Measurements from ENCODE around the gene NLGN1. TPM values are rescaled to one million over a fixed set of nuclear protein-coding genes. Genes with fewer than 3 reads are reported as not detected.

NLGN1 gene
- total and polyA plus RNA-seq, 9 of the 15 experiments (the other 6 are each of a cell fraction or from before 2014, with no cell fraction given), result under 0.01 to 0.01 TPM; not detected in 7

GRCh38 chr3:173552526-173552925 is 155.0 kb downstream of the NLGN1 start:
- WGBS (ENCODE audit: insufficient coverage, low coverage, missing lambda C conversion rate), result 3% methylated on average over 4 of the region's 4 CpGs
- FAIRE-seq, result no peak
- TF ChIP-seq ELK1 (CRISPR knock-in tag; IDR thresholded peaks at IDR 0.05) (no peak), BRF2 (IDR thresholded peaks at IDR 0.05; ENCODE audit: borderline replicate concordance, insufficient read depth, insufficient read length) (no peak), THRA (IDR thresholded peaks at IDR 0.05) (no peak), CTCFL (IDR thresholded peaks at IDR 0.05; ENCODE audit: borderline replicate concordance, insufficient read depth, low read depth, low read length, poor library complexity, severe bottlenecking) (no peak), TAF15 (IDR thresholded peaks at IDR 0.05; ENCODE audit: low read depth, low read length) (no peak), SIN3A (IDR thresholded peaks at IDR 0.05; ENCODE audit: borderline replicate concordance in 2 of 2, control insufficient read depth in 1 of 2, low read depth in 2 of 2, low read length in 2 of 2) (no peak), GTF2B (IDR thresholded peaks at IDR 0.05; ENCODE audit: extremely low read depth, insufficient read length) (no peak), POLR2A (conservative IDR thresholded peaks at IDR 0.05) (no peak), ZKSCAN3 (CRISPR knock-in tag; IDR thresholded peaks at IDR 0.05) (no peak), HDAC6 (IDR thresholded peaks at IDR 0.05; ENCODE audit: low read depth, low read length) (no peak), STAT6 (CRISPR knock-in tag; IDR thresholded peaks at IDR 0.05) (no peak), CCNT2 (IDR thresholded peaks at IDR 0.05; ENCODE audit: borderline replicate concordance, extremely low read depth, insufficient read length, low read depth, low read length) (no peak)

More at GRCh38 chr3:173552526-173552925, 155.0 kb downstream of the NLGN1 start:
- ChIA-PET POLR2A (no interaction called here), CTCF (ENCODE audit: low intra/inter-chr PET ratio) (no interaction called here)
- no peak overlapping the region for H3K27ac ChIP-seq (ENCODE audit: extremely low read depth, low read depth, low read length)
- H3K36me3 ChIP-seq (ENCODE audit: control insufficient read depth, insufficient read depth, low read length), result no peaks in the 10 kb centered on the region
- H3K79me2 ChIP-seq (ENCODE audit: control insufficient read depth, insufficient read depth, low read length), result no peaks in the 10 kb centered on the region
- DNase-seq (ENCODE audit: extremely low read depth in 1 of 4, low spot score in 3 of 4) (no peak), ATAC-seq (no peak)
- intact Hi-C loops (cut with micrococcal nuclease), result no loop called here
- BruUV-seq (replicated peaks), result no TSS peak
- H3K4me2 ChIP-seq (ENCODE audit: insufficient read depth, low read length), result no peak overlapping the region
- H2AFZ ChIP-seq (ENCODE audit: low read depth, low read length), result no peak overlapping the region
- H3K9ac ChIP-seq (ENCODE audit: insufficient read depth in 1 of 2, low read depth in 2 of 2, low read length in 2 of 2), result no peak overlapping the region
- H3K27me3 ChIP-seq (ENCODE audit: control insufficient read depth in 2 of 2, insufficient read depth in 2 of 2, low read length in 2 of 2), result no peaks in the 10 kb centered on the region
- H3K9me3 ChIP-seq (replicated peaks; ENCODE audit: control insufficient read depth, insufficient read depth, low read depth, low read length), result no peaks in the 10 kb centered on the region
- H4K20me1 ChIP-seq (replicated peaks; ENCODE audit: control insufficient read depth, insufficient read depth, low read length), result no peaks in the 10 kb centered on the region
- H3K4me3 ChIP-seq, result no peak overlapping the region
- H3K4me1 ChIP-seq (replicated peaks in 1 of 2; ENCODE audit: control insufficient read depth in 2 of 2, insufficient read depth in 2 of 2, low read length in 2 of 2), result no peaks in the 10 kb centered on the region
- in situ Hi-C loops (cut with MboI), result no loop called here
- H3K9me1 ChIP-seq (ENCODE audit: control insufficient read depth, insufficient read depth, low read length), result no peaks in the 10 kb centered on the region
